ENCODE results near the gene LASP1.

LASP1 gene

DNA sequence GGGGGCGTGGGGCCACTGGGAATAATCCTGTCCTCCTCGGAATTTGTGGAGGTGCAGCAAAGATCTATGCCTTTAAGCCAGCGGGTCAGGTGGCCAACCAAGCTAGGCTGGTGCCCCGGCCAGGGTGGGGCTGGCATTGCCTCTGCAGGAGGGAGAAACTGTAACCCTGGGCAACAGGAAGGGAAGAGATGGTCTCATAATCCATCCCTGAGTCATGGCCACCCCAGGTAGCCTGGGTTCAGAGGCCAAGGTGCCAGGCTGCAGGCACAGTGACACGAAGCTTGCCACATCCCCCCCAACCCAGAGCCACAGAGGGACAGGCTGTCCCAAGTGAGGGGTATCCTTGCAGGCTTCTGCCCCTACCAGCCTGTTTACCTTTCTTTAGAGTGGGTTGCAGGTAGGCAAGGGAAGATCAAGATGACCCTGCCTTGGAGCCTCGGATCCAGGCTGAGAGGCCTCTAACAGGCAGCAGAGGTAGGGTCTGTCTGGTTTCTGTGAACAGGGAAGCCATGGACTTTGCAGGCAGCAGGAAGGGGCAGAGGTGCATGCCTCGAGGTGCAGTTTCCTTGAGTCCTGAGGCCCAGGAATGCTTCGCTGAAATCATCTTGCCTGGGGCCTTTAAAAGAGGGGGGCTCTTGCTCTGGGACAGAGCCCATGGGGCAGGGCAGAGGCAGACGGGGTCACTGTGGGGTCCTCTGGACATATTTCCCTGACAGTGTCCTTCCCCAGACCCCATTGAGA lies 4.0 kb downstream of the LASP1 start:
- TF ChIP-seq, protein P1, sequence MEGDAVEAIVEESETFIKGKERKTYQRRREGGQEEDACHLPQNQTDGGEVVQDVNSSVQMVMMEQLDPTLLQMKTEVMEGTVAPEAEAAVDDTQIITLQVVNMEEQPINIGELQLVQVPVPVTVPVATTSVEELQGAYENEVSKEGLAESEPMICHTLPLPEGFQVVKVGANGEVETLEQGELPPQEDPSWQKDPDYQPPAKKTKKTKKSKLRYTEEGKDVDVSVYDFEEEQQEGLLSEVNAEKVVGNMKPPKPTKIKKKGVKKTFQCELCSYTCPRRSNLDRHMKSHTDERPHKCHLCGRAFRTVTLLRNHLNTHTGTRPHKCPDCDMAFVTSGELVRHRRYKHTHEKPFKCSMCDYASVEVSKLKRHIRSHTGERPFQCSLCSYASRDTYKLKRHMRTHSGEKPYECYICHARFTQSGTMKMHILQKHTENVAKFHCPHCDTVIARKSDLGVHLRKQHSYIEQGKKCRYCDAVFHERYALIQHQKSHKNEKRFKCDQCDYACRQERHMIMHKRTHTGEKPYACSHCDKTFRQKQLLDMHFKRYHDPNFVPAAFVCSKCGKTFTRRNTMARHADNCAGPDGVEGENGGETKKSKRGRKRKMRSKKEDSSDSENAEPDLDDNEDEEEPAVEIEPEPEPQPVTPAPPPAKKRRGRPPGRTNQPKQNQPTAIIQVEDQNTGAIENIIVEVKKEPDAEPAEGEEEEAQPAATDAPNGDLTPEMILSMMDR (IDR thresholded peaks at IDR 0.05), result no peak

DNA sequence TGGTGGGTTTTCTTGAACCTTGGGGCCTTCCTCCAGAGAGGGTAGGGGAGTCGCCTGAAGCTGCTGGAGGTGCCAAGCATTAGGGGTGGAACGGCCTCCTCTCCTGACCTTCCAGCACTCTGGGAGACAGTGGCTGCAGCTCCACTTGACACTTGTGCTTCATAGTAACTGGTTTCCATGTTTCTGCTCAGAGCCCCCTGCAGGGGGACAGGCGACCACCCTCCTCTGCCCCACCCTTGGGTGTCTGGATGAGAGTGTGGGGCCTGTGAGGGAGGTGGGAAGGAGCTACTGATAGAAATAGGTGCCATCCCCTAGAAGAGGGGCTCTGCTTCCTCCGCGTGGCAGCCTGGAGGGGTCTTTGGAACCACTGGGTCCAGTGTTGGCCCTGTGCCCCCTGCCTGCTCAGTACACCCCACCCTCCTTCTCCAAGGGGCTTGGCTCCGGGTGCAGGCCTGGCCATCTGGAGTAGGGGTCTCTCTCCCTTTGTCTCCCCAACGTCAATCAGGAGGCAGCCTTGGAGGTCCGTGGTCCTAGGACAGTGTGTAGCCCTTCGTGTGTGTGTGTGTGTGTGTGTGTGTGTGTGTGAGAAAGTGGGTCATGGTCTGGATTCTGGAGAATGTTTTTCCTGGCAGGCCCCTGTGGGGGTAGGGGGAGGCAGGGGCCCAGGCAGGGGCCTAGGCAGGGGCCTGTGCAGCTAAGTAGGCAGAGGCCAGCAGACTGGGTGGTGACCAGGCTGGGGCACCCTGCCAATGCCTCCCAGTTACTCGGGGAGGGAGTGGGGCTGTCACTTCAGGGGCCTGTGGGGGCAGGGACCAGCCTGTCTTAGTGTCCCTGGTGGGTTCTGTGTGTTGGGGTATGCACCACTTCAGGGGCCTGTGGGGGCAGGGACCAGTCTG lies 4.9 kb downstream of the LASP1 start:
- TF ChIP-seq, protein P1 (IDR thresholded peaks at IDR 0.05), result no peak

DNA sequence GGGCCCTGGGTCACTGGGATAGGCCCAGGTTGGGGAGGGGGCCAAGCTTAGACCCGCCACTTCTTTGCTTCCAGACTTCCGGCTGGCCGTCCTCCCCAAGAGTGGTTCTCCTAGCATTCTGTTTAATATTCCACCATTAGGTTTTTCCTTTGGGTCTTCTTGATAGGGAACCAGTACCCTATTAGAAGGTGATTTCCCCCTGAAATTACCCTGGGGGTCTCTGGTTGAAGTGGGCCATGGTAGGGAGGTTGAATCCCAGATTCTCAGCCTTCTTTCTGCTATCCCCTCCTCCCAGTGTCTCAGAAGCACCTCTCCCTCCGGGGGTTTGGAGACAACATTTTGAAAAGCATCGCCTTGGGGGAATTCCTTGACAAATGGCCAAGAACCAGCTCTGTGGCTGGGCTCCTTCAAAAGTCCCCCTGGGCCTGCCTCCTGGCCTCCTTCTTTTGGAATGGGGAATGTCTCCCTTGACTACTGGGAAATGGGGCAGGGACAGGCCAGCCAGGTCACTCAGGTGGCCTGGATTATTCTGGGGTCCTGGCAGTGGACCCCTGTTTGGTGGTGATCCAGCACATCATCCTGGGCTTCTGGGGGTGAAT lies 5.7 kb downstream of the LASP1 start:
- TF ChIP-seq, protein P1 (IDR thresholded peaks at IDR 0.05), result no peak

DNA sequence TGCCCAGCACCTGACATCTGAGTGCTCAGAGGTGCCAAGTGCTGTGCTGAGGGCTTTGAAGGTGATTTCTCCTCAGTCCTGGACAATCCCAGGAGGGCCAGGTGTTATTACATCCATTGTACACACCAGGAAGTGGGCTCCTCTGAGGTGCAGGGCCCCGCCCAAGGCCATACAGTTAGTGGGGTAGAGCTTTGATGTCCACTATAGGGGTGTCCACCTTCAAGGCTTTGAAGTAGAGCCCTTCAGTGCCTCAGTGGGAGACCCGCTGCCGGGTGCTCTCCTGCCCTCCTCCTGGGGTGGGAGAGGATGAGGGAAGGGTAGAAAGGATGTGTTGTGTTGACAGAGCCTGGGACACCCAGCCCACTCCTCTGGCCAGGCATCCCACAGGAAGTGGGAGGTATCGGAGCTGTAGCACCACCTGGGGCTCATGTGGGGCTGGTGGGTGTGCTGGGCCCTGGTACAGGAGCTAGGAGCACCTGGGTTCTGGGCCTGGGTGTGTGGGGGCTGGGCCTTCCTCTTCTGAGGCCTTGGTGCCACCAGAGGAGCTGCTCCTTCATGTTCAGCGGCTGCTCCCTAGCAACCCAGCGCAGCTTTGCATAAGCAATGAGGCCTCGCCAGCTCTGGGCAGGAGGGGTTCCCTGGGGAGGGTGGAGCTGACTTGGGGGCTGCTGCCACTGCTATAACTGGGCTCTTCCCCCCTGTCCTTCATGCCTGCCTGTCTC lies 7.4 kb downstream of the LASP1 start:
- TF ChIP-seq, protein P1 (IDR thresholded peaks at IDR 0.05), result no peak

DNA sequence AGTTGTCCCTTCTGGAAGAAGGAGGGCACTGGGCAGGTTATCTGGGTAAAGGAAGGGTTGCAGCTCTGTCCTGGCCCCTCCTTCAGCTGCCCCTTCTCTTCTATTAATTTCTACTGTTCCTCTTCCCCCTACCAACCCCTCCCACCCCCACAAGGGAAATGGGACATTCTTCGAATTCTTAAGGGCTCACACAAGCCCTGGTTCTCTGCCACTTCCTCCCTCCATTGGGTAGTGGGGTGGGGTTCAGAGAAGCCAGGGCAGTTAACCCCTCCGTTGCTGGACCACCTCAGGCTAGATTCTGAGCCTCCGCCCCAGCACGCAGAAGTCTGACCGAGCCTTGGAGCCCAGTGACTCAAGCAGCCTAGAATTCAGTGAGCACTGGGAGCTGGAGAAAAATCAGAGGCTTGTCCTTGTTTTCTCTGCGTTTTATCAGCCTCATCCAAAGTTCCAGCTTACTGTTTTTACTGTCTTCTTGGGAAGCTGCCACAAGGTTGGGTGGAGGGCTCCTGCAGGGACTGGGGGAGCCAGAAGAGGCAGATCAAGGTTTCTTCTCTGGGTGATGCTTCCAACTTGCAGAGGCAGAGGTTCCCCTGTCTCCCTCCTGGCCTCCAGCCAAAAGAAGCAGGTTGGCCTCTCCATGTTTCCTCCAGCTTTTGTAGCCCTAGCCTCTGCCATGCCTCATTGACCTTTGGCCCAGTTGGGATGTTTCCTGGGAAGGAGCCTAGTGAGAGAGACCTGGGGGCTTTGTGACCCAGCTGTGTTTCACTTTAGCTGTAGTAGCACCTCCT lies 10.2 kb downstream of the LASP1 start:
- TF ChIP-seq, protein P1 (IDR thresholded peaks at IDR 0.05), result no peak

DNA sequence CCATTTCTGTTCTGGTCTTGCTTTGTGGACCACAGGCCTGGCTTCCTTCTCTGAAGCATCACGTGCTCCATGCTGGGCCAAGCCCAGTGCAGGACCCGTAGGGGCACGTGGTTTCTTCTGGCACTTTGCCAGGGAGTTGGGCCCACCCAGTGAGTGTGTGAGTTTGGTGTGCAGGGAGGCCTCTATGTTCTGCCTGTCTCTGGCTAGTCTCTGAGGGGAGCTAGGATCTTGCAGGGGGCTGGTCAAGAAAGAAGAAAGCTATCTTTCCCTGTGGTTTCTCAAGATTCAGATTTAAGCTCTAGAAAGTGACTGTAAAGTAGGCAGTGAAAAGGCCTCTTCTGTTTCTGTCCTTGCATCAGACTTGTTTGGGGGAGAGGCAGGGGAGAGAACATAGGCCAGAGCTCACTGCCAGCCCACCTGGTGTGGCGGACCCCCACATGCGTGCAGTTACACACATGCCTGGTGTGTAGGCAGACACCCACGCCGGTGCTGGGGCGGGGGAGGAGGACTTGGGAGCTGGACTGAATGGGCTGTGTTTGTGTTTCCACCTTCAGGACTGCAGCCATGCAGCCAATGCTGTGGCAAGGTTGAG lies 11.8 kb downstream of the LASP1 start:
- TF ChIP-seq, protein P1 (IDR thresholded peaks at IDR 0.05), result no peak

Data from LNCAP (cell line).